Lower leg skin (tissue), 3 donors: ENCODE results near the gene STAT6.

ENCODE experiments used
- POLR2A ChIP-seq, 2 donors: fragments of 450-650 bp; IDR thresholded peaks; one replicate each; pipeline ENCODE4 v1.6.1; 2016 to 2017; ENCODE audit warnings: antibody characterized with exemption in 2 of 2, mild to moderate bottlenecking in 1 of 2, moderate library complexity in 1 of 2
- TF ChIP-seq, protein P1 (sequence below), 3 donors: fragments of 450-650 bp; IDR thresholded peaks; one replicate each; pipeline ENCODE4 v1.5.1; 2016; ENCODE audit warnings: antibody characterized with exemption in 3 of 3, mild to moderate bottlenecking in 3 of 3, moderate library complexity in 2 of 3

DNA sequence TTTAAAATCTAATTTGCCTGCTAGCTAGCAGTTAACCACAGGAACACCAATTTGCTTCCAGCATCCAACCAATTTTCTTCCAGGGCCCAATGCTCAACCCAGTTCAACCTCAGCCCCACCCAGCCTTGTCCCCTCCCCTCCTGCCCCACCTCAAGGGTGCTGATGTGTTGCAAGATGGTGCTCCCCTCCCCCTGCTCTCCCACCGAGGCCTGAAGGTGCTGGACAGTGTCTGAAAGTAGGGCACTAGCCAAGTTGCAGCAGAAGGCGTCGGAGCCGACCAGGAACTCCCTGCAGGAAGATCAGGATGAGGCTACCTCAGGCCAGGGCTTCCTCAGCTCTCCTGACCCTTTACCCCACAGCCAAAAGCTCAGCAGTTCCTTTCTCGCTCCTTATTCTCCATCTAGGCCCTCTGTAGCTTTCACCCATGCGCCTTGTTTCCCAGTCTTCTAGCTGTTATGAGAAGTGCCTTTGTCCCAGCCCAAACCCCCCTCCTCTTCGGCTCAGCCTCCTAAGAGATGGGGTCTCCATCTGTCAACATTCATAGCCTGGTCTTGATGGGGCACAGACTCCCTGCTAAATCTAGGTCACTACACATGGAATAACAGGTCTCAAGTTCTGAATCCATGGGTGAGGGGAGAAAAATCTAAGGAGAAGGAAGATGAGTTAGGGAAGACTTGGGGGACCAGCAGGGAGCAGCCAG is 3.6 kb downstream of the STAT6 start:
- TF ChIP-seq, protein P1, sequence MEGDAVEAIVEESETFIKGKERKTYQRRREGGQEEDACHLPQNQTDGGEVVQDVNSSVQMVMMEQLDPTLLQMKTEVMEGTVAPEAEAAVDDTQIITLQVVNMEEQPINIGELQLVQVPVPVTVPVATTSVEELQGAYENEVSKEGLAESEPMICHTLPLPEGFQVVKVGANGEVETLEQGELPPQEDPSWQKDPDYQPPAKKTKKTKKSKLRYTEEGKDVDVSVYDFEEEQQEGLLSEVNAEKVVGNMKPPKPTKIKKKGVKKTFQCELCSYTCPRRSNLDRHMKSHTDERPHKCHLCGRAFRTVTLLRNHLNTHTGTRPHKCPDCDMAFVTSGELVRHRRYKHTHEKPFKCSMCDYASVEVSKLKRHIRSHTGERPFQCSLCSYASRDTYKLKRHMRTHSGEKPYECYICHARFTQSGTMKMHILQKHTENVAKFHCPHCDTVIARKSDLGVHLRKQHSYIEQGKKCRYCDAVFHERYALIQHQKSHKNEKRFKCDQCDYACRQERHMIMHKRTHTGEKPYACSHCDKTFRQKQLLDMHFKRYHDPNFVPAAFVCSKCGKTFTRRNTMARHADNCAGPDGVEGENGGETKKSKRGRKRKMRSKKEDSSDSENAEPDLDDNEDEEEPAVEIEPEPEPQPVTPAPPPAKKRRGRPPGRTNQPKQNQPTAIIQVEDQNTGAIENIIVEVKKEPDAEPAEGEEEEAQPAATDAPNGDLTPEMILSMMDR (IDR thresholded peaks at IDR 0.05): no peak
- TF ChIP-seq POLR2A (IDR thresholded peaks at IDR 0.05): no peak
